Measurements from ENCODE around the gene MAD1L1.
"Not testable (repeated sequence)": the region's sequence is repeated elsewhere in the genome, so short reads cannot be mapped to it uniquely, and the experiment has no call there.

The MAD1L1 gene

DNA sequence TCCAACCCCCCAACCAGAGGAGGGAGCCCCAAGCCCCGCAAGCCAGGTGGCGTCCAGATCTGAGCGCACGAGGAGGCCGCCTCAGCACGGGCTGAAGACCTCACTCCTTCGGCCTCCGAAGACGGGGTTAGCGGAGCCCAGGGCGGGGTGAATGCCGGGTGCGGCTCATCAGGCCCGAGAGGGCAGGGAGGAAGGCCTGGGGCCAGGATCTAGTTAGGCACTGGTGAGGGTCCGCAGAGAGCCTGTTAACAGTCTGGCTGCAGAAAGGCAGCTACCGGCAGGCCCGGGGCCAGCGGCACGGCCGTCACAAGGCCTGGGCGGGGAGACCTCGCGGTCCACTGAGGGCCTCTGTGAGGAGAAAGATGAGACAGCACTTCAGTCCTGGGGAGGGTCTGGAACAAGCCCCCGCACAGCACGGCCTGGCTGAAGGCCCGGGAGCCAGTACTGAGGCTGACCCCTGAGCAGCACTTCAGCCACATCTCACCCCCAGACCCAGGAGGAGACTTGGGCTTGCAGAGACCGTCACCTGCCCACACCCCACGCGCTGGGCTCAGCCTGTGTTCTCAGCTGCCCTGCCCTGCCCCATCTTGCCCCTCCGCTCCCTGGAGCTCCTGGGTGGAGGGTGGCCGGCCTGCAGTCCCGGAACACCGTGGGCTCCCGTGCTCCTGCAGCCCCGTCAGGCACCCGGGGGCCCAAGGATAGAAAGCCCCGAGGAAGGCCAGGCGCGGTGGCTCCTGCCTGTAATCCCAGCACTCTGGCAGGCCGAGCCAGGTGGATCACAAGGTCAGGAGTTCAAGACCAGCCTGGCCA lies 369.4 kb downstream of the MAD1L1 start:
- no peak for DNase-seq (ENCODE audit: low spot score)

DNA sequence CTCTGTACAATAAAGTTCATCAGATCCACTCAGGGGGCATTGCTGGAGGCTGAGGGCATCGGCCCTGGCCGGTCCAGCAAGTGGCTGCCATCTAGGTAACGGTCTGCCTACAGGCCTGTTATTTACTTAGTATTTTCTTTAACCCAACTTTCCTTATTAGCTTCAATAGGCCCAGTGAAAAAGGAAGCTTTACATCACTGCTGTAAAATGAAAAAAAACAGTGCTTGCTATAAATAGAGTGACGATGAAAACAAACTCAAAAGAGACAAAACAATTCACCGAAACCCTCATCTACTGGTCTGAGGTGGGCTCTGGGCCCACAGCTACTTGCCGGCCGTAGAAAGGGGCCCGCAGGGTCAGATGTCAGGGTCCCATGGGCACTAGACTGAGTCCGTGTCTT lies 370.2 kb downstream of the MAD1L1 start:
- no peak for DNase-seq (ENCODE audit: low spot score)

DNA sequence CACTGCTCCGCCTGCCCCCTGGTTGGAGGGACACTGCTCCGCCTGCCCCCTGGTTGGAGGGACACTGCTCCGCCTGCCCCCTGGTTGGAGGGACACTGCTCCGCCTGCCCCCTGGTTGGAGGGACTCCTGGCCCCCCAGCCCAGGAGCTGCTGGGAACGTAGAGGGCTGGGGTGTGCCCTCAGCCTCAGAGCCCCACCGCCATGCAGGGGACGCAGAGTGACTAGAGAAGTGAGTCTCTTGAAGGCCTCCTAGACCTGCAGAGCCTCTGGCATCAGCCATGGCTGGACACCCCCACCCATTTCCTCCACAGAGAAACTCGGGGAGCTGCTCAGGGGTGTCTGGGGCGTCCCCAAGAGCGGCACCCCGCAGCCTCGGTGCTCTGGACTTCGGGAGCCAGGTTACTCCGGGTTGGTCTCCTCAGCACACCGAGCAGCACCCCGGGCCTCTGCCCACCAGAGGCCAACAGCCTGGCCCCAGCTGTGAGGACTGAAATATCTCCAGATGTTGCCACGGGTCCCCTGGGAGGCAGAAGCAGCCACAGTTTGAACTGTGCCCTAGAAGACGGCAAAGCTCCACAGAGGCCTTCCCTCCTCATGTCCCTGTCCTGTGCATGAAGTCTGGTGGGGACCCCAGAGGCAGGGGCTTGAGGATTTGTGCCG lies 370.8 kb downstream of the MAD1L1 start:
- DNase-seq (ENCODE audit: low spot score) = no peak

DNA sequence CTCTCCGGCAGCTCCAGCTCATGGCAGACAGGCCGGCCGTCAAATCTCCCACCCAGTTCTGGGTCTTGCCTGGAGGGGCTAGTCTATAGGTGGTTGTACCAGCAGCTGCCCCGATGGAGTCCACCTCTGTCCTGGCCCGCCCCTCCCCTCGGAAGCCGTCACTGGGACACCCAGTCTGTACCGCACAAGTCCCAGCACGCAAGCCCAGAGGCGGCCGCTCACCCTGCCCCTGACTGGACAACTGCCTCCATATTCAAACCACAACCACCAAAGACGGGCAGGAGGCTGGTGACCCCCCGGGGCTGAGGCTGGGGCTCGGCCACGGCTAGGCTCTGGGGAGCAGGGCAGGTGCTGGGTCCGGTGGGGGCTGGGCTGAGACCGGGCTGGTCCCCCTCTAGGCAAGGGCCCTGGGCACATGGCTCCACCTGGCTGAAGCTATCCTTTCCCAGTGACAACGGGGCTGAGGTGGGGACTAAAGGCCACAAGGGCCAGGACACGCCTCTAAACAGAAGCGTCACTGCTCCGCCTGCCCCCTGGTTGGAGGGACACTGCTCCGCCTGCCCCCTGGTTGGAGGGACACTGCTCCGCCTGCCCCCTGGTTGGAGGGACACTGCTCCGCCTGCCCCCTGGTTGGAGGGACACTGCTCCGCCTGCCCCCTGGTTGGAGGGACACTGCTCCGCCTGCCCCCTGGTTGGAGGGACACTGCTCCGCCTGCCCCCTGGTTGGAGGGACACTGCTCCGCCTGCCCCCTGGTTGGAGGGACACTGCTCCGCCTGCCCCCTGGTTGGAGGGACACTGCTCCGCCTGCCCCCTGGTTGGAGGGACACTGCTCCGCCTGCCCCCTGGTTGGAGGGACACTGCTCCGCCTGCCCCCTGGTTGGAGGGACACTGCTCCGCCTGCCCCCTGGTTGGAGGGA lies 371.6 kb downstream of the MAD1L1 start:
- not testable (repeated sequence) for DNase-seq (ENCODE audit: low spot score)

DNA sequence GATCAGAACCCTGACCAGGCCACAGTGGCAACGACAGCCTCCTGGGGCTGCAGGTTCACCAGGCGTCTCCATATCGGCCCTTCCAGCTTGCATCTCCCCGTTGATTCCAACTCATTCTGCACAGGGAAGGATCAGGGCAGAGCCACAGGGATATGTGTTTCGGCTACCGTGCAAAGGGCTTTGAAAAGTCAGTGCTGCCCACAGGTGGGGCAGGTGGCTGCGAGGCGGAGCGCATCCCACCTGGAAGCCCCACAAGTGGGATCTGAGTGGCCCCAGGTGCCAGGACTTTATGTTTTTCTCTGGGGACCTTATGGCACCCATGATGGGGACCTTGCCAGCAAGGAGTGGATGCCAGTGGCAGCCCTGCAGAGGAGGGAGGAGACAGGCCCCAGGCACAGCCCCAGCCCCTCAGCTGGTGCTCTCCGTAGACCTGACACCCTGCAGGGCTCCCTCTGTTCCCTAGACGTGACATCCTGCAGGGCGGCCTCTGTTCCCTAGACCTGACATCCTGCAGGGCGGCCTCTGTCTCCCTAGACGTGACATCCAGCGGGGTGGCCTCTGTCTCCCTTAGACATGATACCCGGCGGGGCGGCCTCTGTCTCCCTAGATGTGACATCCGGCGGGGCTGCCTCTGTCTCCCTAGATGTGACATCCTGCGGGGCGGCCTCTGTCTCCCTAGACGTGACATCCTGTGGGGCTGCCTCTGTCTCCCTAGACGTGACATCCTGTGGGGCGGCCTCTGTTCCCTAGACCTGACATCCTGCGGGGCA lies 373.3 kb downstream of the MAD1L1 start:
- no peak for DNase-seq (ENCODE audit: low spot score)

DNA sequence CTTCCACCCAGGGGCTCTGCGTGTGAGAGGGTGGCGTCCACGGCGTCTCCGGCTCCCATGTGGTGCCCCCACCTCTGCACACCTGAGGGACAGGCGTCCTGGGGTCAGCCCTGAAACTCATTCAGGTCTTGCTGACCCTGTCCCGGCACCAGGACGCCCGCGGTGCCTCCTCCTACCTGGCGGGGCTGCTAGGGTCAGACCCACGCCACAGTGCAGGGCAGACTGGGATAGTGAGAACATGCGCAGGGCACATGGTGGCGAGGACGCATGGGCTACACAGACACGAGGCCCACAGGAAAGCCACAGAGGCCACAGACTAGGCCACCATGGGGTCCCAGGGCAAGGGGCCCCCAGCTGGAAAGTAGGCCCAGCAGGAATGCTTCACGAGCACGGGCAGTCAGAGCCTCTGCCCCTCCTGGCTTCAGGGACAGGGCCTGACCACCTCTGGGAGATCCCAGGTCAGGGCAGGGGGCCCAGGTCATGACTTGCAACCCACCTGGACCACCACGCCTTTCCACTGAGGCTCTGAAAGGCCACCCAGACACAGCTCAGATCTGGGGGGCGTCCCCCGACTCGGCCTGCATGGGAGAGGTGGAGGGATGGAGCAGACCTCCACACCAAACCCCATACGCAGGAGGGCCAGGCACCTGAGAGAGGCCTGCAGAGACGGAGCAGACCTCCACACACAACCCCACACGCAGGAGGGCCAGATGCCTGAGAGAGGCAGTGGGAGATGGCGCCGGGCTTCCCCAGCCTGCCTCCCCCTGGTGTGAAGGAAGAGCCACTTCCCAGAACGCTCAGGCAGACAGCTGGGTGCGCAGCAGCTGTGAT lies 374.1 kb downstream of the MAD1L1 start:
- DNase-seq (ENCODE audit: low spot score) = no peak

DNA sequence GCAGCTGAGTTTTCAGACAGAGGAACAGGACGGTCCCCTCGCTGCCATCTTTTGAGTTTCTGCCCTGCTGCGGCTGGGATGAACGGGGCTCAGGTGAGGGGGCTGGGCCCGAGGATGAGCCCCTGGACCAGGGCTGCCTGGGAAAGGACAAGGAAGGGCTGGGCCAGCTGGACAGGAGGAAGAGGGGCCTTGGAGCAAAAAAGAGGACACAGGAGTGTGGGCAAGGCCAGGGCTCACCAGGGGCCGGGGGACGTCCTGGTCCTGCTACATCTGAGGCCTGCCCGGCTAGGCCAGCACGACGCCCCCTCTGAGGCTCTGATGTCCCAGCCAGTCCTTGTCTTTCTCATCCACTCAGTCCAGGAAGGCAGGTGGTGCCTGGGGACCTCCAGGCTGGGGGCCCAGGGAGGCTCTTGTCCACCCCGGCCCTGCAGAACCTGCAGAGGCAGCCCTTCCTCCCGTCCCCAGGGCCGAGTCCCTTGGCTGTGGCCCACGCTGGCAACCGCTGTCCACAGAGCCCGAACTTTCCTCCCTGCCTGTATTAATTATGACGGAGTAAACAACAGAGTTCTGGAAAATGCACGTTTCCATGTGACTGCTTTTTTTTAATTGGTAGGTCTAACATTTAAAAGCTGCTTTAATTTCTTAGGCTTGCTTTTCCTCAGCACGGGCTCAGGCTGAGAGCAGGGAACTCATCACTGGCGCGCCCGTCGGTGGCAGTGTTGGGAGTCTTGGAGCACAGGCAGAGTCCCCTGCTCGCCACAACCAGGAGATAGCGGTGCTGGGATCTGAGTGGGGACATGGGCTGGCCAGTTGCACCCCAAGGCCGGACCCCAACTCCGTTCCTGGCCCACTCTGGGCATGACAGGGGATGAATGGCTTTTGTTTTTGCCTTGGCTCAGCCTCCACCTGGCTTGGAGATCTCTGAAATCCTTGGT lies 375.0 kb downstream of the MAD1L1 start:
- DNase-seq (ENCODE audit: low spot score) = no peak

DNA sequence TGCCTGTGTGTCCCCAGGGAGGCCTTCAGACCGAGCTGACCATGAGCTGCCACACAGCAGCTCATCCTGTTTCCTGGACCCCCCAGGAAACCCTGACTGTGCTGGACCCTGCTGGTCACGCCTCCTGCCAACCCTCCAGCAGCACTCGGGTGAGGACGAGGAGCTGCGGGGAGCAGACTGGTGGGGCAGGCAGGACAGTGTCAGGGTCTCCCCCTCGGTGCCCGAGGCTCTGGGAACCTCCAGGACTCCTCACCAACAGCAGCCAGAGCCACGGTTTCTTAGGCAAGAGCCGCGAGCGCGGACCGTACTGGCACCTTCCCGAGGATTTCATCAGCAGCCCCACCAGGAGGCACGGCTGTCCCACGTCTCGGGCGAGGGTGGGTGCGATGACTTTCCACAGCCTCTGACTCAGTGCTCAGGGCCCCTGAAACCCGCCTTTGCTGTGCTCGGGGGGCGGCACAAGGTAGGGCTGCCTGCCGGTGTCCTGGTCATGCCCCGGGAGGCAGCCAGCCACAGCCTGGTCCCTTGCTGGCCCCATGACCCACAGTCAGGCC lies 375.8 kb downstream of the MAD1L1 start:
- no peak for DNase-seq (ENCODE audit: low spot score)

DNA sequence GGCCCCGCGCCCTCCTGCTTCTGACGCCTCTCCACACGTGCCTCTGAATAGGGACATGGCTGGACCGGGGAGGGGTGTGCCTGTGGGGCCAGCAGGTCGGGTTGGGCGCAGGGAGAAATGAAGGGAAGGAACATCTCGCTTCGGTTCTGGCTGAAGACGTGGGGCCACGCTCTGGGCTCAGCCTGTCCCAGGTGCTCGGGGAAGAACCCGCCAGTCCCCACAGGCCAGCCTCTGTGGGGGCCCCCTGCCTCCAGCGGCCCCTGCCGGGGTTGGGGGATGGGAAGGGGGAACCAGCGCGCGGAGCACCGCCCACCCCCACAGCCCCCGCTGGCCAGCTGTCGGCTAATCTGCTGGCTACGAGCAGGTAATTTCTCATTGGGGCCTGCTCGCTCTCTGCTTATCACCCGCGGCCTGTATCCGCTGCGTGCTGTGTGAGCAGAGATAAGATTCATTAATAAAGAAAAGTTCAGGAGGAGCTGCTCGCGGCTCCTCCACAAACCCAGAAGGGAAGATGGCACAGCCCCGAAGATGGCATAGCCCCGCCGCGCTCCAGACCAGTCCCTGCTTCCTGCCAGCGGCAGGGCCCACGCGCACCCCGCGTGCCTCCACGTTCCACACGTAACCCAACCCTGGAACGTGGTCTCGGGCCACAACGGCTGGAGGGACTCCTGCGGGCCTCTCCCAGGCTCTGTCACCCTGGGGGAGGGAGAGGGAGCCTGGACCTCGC lies 376.4 kb downstream of the MAD1L1 start:
- DNase-seq (ENCODE audit: low spot score) = no peak

DNA sequence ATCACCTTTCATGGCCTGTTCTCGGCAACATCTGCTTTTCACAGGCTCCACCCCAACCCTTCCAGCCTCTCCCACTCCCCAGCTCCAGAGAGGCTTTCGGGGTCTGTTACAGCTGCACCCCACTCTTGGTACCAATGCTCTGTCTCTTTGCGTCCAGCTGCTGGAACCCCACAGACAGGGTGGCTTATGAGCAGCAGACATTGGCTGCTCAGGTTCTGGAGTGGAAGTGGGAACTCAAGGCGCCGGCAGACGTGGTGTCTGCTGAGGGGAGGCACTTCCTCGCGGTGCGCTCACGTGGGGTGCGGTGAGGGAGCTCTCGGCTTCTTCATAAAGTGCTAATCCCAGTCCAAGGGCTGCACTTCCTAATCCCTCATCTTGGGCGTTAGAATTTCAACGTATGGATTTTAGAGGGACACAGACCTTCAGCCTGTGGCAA lies 377.0 kb downstream of the MAD1L1 start:
- DNase-seq (ENCODE audit: low spot score) = no peak

DNA sequence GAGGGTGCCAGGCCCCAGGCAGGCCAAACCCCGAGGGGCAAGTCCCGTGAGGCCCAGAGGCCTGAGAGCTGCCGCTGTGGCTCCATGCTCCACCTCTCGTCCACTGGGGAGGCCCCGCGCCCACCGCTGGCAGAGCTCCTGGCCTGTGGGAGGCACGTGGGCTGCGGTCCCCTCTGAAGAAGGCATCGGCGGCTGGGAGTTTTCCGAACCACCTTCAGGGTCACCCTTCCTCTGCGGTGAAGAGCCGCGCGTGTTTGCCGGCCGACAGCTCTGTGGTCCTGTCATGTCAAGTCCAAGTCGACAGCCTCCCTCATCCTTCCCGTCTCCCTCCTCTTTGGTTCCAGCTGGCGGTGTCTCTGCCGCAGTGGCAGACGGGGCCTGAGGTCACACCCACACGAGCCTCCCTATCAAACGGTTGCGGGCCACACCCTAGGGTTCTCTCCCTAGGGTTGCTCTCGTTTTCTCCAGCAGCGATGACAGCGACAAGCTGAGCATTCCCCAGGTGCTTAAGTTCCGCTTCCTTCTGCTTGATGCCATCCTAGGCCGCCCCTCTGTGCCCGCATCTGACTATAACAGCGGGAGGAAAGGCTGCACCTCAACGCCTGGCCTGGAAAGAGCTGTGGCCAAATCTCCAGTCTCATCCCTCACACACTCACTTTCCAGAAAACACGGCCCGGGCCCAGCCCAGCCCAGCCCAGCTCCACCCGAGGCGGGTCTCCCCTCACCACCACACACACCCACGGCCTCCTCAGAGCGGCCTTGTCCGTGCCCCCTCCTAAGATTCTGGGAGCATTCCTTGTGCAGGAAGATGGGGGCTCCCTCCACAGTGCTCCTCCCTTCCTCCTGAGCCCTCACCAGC lies 377.6 kb downstream of the MAD1L1 start:
- DNase-seq (ENCODE audit: low spot score) = no peak

DNA sequence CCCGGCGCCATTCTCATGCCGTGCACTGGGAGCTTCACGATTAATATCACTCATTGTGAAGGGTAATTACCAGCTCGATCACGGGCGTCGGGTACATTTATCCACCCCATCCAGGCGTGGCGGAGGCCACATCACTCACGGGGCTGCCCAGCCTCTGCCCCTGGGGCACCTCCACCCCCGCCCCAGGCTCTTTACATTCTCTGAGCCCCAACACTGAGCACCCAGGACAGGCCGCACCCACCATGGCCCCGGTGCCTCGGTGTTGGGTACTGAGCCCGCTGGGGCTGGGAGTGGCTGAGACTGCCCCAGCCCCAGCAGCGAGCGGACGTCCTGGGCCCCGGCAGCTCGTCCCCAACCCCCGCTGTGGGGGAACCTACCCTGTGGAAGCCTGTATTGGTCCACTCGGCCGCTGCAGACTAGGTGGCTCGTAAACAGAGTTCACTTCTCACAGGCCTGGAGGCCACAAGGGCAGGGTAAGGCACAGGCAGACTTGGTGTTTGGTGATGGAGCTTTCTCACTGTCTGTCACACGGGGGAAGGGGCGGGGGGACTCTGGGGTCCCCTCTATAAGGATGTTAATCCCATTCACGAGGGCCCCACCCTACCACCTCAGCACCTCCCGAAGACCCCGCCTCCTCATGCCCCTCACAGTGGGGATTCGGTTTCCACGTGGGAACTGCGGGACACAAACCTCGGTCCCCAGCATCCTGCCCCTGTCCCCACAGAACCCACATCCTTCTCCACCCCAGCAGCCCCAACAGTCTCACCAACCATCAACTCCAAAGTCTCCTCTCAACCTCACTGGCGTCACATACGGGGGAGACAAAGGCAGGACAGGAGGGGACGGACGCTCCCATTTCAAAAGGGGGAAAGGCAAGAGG lies 378.5 kb downstream of the MAD1L1 start:
- DNase-seq (ENCODE audit: low spot score) = no peak

DNA sequence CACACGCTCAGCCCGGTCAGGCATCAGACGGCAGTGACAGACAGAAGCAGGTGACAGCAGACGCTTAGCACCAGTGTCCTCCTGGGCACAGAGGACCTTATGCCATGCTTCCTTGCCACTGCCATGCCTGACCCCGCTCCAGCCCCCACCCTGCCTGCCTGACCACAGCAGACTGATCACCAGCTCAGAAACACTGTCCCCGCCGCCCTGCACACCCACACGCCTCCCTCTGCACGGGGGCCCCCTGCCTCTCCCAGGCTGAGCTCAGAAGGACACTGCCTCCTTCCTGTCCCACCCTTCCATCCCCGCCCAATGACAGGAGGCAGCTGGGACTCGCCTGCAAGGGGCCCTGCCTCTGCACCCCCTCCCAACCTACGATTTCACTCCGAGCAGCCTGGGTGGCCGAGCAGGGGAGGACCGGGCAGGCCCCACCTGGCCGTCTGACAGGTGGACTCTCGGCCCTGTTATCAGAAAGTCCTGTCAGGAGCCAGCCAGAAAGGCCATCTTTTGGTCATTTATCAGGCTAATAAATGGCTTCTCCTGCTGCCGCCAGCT lies 379.2 kb downstream of the MAD1L1 start:
- no peak for DNase-seq (ENCODE audit: low spot score)

DNA sequence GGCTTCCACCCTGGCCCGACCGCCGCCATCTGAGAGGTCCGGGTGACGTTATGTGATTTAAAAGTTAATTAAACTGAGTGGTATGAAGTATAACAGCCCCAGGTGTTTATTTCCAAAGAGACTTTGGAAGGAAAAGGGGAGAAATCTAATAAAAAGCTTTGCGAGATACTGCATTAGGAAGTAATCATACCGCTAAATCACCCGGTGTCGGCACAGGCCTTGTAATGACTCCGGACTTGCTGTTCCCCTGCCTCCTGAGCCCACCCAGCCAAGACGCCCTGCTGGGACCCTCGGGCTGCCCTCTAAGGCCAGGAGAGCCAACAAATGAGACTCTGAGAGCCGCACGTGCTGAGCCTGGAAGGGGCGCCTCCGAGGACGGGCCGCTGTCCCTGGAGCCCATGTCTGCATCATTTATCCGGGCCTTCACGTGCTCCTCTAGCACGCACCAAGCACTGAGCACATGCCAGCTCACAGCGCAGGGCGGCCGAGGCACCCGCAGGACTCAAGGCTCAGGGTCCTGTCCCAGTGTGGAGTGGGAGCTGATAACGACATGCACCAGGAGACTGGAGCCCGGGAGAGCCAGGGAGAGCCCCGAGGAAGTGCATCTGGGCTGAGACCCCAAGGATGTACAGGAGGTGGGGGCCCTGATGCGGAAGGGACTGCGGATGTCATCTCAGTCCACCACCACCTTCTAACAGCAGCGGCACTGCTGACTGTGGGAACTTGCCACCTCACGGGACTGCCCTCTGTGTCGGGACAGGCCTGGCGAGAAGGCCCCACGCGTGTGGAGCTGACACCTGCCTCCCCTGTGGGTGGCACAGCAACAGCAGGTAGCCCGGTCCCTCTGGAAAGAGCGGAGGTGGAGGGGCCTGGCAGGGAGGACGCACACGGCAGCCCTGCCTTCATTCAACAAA lies 380.0 kb downstream of the MAD1L1 start:
- DNase-seq (ENCODE audit: low spot score) = no peak
